ENCODE measurements around the gene MPP2. TPM values are rescaled to one million over a fixed set of nuclear protein-coding genes. Genes with fewer than 3 reads are reported as not detected.

Gene MPP2, protein sequence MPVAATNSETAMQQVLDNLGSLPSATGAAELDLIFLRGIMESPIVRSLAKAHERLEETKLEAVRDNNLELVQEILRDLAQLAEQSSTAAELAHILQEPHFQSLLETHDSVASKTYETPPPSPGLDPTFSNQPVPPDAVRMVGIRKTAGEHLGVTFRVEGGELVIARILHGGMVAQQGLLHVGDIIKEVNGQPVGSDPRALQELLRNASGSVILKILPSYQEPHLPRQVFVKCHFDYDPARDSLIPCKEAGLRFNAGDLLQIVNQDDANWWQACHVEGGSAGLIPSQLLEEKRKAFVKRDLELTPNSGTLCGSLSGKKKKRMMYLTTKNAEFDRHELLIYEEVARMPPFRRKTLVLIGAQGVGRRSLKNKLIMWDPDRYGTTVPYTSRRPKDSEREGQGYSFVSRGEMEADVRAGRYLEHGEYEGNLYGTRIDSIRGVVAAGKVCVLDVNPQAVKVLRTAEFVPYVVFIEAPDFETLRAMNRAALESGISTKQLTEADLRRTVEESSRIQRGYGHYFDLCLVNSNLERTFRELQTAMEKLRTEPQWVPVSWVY
- total RNA-seq, result 10 to 100 TPM; 10.9 to 33.0 (median 14.9) TPM
- 1 to 10 TPM in 1 of 3 donors, under 1 TPM in 2; 0.23 to 1.6 (median 0.60) TPM for polyA plus RNA-seq

DNA sequence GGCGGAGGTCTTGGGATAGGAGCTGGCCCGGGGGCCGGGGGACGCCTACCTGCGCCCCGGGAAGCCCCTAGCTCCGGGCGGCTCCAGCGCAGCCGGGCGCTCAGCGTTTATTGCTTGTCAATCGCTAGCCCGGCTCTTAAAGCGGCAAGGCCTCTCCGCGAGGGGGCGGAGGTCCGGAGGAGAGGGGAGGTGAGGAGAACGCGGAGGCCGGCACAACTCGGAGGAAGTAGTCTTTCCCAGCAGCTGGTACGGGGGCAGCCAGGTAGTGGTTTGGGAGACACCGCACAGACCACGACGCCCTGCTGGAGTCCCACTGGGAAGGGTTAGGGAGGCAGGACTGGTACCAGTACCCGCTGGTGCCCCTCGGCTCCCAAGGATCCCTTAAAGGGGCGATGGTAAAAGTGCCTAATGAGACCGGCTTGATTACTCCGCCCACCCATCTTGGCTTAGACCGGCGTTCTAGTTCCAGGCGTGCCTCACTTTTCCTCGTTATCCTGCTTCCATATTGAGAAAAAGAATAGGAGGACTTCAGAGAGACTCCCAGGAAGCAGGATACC is at the start of gene MPP2:
TSS of gene MPP2 (minus strand) at position 112 of the 557 bp plus-strand sequence. CDS start 3,076 bp downstream, outside the sequence.
- TF ChIP-seq POLR2AphosphoS5 (IDR thresholded peaks at IDR 0.05) (peak; percentile 70 to 86 (median 78)), EP300 (IDR thresholded peaks at IDR 0.05) (no peak), CTCF (IDR thresholded peaks at IDR 0.05) (peak in 3 of 4 experiments; percentile 23 to 51 (median 31)), POLR2A (IDR thresholded peaks at IDR 0.05) (peak; percentile 49 to 82)
- H3K36me3 ChIP-seq, result peaks cover 0 to 9% (median 0%) of the 10 kb centered on the region in 4 donors
- peak within 1 kb of the TSS; percentile 73 to 96 (median 92) for H3K4me3 ChIP-seq
- DNase-seq, result peak; percentile 92
- peak within 1 kb of the TSS; percentile 95 to 99 (median 99) for H3K27ac ChIP-seq
- no peaks in the 10 kb centered on the region for H3K9me3 ChIP-seq
- 1% methylated on average over 36 of the region's 36 CpGs for WGBS, 2 donors
- intact Hi-C loops (cut with DNase I), result loop anchor here (5.0 to 10.0 kb wide), 2 partner anchors 215 to 503 kb away; partner anchors contain the start of gene HDAC5
- no peaks in the 10 kb centered on the region for H3K27me3 ChIP-seq
- peaks cover 0 to 34% (median 24%) of the 10 kb centered on the region in 4 donors for H3K4me1 ChIP-seq

DNA sequence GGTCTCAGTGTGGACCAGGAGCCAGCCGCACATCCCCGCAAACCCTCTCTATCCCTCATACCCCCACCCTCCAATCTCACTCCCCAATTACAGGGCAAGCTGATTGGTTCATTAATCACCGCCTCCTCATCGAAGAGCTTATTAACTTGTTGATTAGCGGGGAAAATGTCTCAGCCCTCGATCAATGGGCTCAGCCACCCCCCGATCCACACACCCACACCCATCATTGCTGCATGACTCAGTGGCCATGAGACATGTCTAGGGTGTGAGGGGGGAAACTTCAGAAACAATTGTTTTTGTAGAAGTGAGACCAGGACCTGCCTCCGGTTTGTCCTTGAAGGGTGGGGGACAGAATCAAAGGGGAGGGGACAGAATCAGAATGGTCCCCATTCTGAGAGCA is 48.9 kb upstream of the MPP2 start:
- peaks cover 18 to 41% (median 39%) of the 10 kb centered on the region in 3 donors for H3K27me3 ChIP-seq
- H3K9me3 ChIP-seq, result no peaks in the 10 kb centered on the region
- DNase-seq, result no peak
- TF ChIP-seq EP300 (IDR thresholded peaks at IDR 0.05), result no peak
- TF ChIP-seq POLR2A (IDR thresholded peaks at IDR 0.05), result no peak
- no peak for TF ChIP-seq POLR2AphosphoS5 (IDR thresholded peaks at IDR 0.05)
- TF ChIP-seq CTCF (IDR thresholded peaks at IDR 0.05), result no peak
- no peaks in the 10 kb centered on the region for H3K36me3 ChIP-seq
- H3K4me1 ChIP-seq, result peaks cover 0 to 13% (median 10%) of the 10 kb centered on the region in 4 donors
- no peak overlapping the region for H3K27ac ChIP-seq
- intact Hi-C loops (cut with DNase I), result no loop called here
- no peak overlapping the region for H3K4me3 ChIP-seq
- 79 to 87% methylated on average over 8 of the region's 8 CpGs for WGBS, 2 donors

DNA sequence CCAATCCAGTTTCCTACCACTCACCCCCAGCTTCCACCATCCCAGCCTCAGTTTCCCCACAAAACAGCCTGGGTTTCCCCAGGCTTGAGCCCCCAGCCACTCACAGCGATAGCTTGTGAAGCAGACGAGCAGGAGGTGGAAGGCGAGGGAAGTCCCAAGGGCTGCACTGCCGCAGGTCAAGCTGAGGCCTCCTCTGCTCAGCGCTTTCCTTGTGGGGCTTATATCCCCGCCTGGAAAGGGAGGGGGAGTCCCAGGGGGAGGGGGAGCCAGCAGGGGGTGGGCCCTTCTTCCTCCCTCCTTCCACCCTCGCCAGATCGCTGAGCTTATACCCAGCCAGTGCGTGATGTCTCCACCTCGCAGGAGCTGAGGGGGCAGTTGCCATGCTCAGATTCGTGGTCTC is 46.4 kb upstream of the MPP2 start, which contains the start of gene PYY:
TSS of gene PYY (minus strand) at position 195 of the 400 bp plus-strand sequence. CDS start 457 bp downstream, outside the sequence.
- DNase-seq, result no peak
- Histone ChIP-seq H3K4me3 (no peak within 1 kb of the TSS), H3K4me1 (peaks cover 0 to 13% (median 10%) of the 10 kb centered on the region in 4 donors), H3K36me3 (no peaks in the 10 kb centered on the region), H3K9me3 (no peaks in the 10 kb centered on the region), H3K27ac (no peak within 1 kb of the TSS), H3K27me3 (peaks cover 25 to 63% (median 55%) of the 10 kb centered on the region in 3 donors)
- WGBS, 2 donors, result 47 to 55% methylated on average over 11 of the region's 11 CpGs
- TF ChIP-seq CTCF (IDR thresholded peaks at IDR 0.05), result no peak
- intact Hi-C loops (cut with DNase I), result no loop called here

DNA sequence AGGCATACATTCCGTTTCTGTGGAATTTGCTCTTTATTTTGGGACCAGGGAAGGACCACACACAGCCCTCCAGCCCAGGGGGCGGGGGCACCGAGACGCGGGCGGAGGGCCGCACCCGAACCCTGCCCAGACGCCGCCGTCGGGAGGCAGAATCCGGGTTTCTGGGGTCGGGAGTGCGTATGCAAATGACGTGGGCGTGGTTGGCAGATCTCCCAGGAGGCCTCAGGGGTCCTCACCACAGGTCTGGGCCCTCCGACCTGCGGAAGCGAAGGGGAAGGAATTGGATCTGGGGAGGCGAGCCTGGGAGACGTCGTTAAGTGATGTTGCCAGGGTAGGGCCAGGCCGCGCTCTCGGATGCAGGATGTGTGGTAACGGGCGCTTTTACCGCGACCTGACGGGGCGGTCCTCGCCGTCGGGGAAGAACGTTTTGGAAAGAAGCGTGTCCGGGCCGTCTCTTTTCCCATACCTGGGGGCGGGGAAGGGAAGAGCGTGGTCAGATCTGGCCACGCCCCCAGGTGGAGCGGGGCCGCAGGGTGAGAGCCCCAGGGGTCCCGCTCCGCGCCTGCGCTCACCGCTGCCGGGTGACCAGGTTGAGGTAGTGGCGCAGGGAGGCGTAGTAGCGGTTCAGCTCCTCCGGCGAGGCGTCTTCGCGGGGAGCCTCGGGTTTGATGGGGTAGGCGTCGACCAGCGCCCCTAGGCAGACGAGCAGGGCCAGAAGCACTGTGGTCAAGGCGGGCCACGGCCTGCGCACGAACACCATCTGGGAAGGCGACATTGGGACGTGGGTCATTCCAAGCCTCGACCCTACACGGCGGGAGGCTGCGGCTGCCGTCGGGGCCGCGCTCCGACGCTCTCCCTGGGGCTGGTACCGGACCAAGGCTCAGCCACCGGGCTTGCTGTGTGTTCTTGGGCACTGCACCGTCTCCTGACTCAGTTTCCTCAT is 45.7 kb upstream of the MPP2 start:
- TF ChIP-seq POLR2AphosphoS5 (IDR thresholded peaks at IDR 0.05) (no peak), EP300 (IDR thresholded peaks at IDR 0.05) (no peak), POLR2A (IDR thresholded peaks at IDR 0.05) (no peak), CTCF (IDR thresholded peaks at IDR 0.05) (no peak)
- no peaks in the 10 kb centered on the region for H3K36me3 ChIP-seq
- DNase-seq, result no peak
- no peak overlapping the region for H3K4me3 ChIP-seq
- 9 to 17% methylated on average over 82 of the region's 82 CpGs for WGBS, 2 donors
- no peaks in the 10 kb centered on the region for H3K9me3 ChIP-seq
- peaks cover 0 to 13% (median 10%) of the 10 kb centered on the region in 4 donors for H3K4me1 ChIP-seq
- no peak overlapping the region for H3K27ac ChIP-seq
- intact Hi-C loops (cut with DNase I), result no loop called here
- peaks cover 25 to 68% (median 55%) of the 10 kb centered on the region in 3 donors for H3K27me3 ChIP-seq

Measured in sigmoid colon (tissue), 7 donors.